ENCODE measurements around the gene PSD2. TPM values are rescaled to one million over a fixed set of nuclear protein-coding genes. Genes with fewer than 3 reads are reported as not detected.

The PSD2 gene
- total RNA-seq, 1 experiment from 2014 or later, result 0.79 TPM

- Histone ChIP-seq H2AFZ (ENCODE audit: low read depth, low read length, poor library complexity, severe bottlenecking) (no peak overlapping the region), H3K27ac (ENCODE audit: low read depth, low read length) (no peak overlapping the region), H3K4me2 (ENCODE audit: low read length) (no peak overlapping the region), H3K4me1 (ENCODE audit: control insufficient read depth in 1 of 2, insufficient read depth in 2 of 2, low read length in 2 of 2) (no peaks in the 10 kb centered on the region), H4K20me1 (ENCODE audit: insufficient read depth) (no peaks in the 10 kb centered on the region), H3K9me3 (ENCODE audit: control insufficient read depth in 1 of 2, insufficient read depth in 1 of 2, low read depth in 1 of 2, low read length in 2 of 2) (peaks cover 0 to 4% of the 10 kb centered on the region in 2 experiments; a peak in 1 of 4 replicates), H3K27me3 (ENCODE audit: insufficient read depth, low read length) (no peaks in the 10 kb centered on the region), H3K4me3 (replicated peaks in 1 of 2; ENCODE audit: low read depth in 1 of 2, low read length in 2 of 2) (no peak overlapping the region), H3K36me3 (ENCODE audit: control insufficient read depth in 1 of 2, insufficient read depth in 2 of 2, low read length in 2 of 2) (no peaks in the 10 kb centered on the region), H3K9me2 (ENCODE audit: insufficient read depth) (no peaks in the 10 kb centered on the region), H3K79me2 (ENCODE audit: insufficient read depth, low read length) (no peaks in the 10 kb centered on the region), H3K9ac (ENCODE audit: low read length) (no peak overlapping the region)
- ATAC-seq, result no peak
- intact Hi-C loops (cut with micrococcal nuclease), result no loop called here
- DNase-seq (ENCODE audit: low read depth, low spot score), result no peak
- CTCF ChIA-PET, result no interaction called here
- no TSS peak for BruUV-seq (replicated peaks)
- RAD21 ChIA-PET (ENCODE audit: low non-redundant PET in 1 of 2, low total read pairs in 2 of 2, uncharacterized antibody in 2 of 2, unreplicated experiment in 2 of 2), result no interaction called here
- TF ChIP-seq JUND (IDR thresholded peaks at IDR 0.05) (no peak), REST (IDR thresholded peaks at IDR 0.05; ENCODE audit: low read depth) (no peak), ELF1 (IDR thresholded peaks at IDR 0.05; ENCODE audit: borderline replicate concordance, low read depth) (no peak), EGR1 (IDR thresholded peaks at IDR 0.05; ENCODE audit: low read depth) (no peak), ATF3 (IDR thresholded peaks at IDR 0.05) (no peak), MAX (IDR thresholded peaks at IDR 0.05) (no peak), EZH2 (IDR thresholded peaks at IDR 0.05) (no peak), SP1 (IDR thresholded peaks at IDR 0.05; ENCODE audit: low read depth) (no peak), RAD21 (IDR thresholded peaks at IDR 0.05; ENCODE audit: low read depth) (no peak), SRF (IDR thresholded peaks at IDR 0.05; ENCODE audit: low read depth) (no peak), TCF7L2 (IDR thresholded peaks at IDR 0.05; ENCODE audit: borderline replicate concordance, extremely low read depth, insufficient read depth, insufficient read length) (no peak), FOSL1 (IDR thresholded peaks at IDR 0.05; ENCODE audit: low read depth) (no peak), POLR2A (IDR thresholded peaks at IDR 0.05; ENCODE audit: borderline replicate concordance, extremely low read depth, insufficient read depth, insufficient read length) (no peak), POLR2AphosphoS5 (IDR thresholded peaks at IDR 0.05; ENCODE audit: low read depth, low read length) (no peak), ZNF274 (IDR thresholded peaks at IDR 0.05; ENCODE audit: low read depth, low read length) (no peak)
- POLR2A ChIA-PET, result no interaction called here
Observed at GRCh38 chr5:139817970-139818369, 22.4 kb downstream of the PSD2 start.
